IMR-90 (cell line): ENCODE results near the gene SETD2. TPM values are rescaled to one million over a fixed set of nuclear protein-coding genes. Genes with fewer than 3 reads are reported as not detected.

Experiments used
- ATAC-seq: fragments of 200-7000 bp; cut with Tn5 transposase; 2 replicates; pipeline ENCODE4 v1.9.1; 2020; ENCODE audit warnings: low read depth, mild to moderate bottlenecking, moderate library complexity
- BruUV-seq: library from RNA; stranded (reverse); fragments of 400-500 nt; replicated peaks from 2 replicates; lab custom pipeline; 2021; lab: Mats Ljungman, UMichigan
- CTCF ChIA-PET: fragments of 300-600 bp; formaldehyde crosslinking; extraction: SDS; loops from one replicate; lab custom pipeline; 2021; ENCODE audit warnings: antibody characterized with exemption; lab: Yijun Ruan, JAX
- POLR2A ChIA-PET: fragments of 300-600 bp; sonication (Branson Sonifier 250); formaldehyde crosslinking; loops from one replicate; lab custom pipeline; 2022; ENCODE audit warnings: antibody characterized with exemption; ENCODE audit not compliant: unreplicated experiment; lab: Charles Lee
- DNase-seq: peaks from one replicate; pipeline ENCODE4 v3.0.0; 2013
- H2AFZ ChIP-seq: replicated peaks from 2 replicates; pipeline ENCODE3; 2013; ENCODE audit warnings: low read length, mild to moderate bottlenecking; ENCODE audit not compliant: poor library complexity
- H2AK5ac ChIP-seq: 2 replicates; pipeline ENCODE4 v1.6.1; 2013; ENCODE audit warnings: low read depth, low read length, inconsistent platforms
- H2AK9ac ChIP-seq: replicated peaks from 2 replicates; pipeline ENCODE3; 2013; ENCODE audit warnings: mild to moderate bottlenecking, low read depth, low read length, moderate library complexity; ENCODE audit not compliant: poor library complexity
- H2BK120ac ChIP-seq: 2 replicates; pipeline ENCODE4 v1.6.1; 2013; ENCODE audit warnings: low read depth, low read length, inconsistent platforms
- H2BK15ac ChIP-seq: 3 replicates; pipeline ENCODE4 v1.6.1; 2013; ENCODE audit warnings: low read depth, low read length, inconsistent platforms
- H2BK20ac ChIP-seq: 2 replicates; pipeline ENCODE4 v1.6.1; 2013; ENCODE audit warnings: low read depth, mild to moderate bottlenecking, inconsistent platforms, low read length, moderate library complexity
- H2BK5ac ChIP-seq: 2 replicates; pipeline ENCODE4 v1.6.1; 2013; ENCODE audit warnings: mild to moderate bottlenecking, low read depth, low read length, inconsistent platforms; ENCODE audit not compliant: poor library complexity, severe bottlenecking
- H3K14ac ChIP-seq: replicated peaks from 2 replicates; pipeline ENCODE4 v1.6.1; 2013; ENCODE audit warnings: low read depth, low read length, inconsistent platforms
- H3K18ac ChIP-seq: 2 replicates; pipeline ENCODE4 v1.6.1; 2013; ENCODE audit warnings: low read depth, low read length, control low read depth
- H3K23ac ChIP-seq: 2 replicates; pipeline ENCODE4 v1.6.1; 2013; ENCODE audit warnings: low read depth, low read length, inconsistent platforms
- H3K27ac ChIP-seq: 2 replicates; pipeline ENCODE4 v1.5.1; 2013; ENCODE audit warnings: mild to moderate bottlenecking, control low read depth, low read length; ENCODE audit not compliant: insufficient read depth
- H3K27me3 ChIP-seq: 2 replicates; pipeline ENCODE4 v1.6.1; 2013; ENCODE audit warnings: low read length; ENCODE audit not compliant: control insufficient read depth, insufficient read depth
- H3K36me3 ChIP-seq: 2 replicates; pipeline ENCODE4 v1.6.1; 2013; ENCODE audit warnings: low read length, mixed read lengths; ENCODE audit not compliant: control insufficient read depth, insufficient read depth
- H3K4ac ChIP-seq: 2 replicates; pipeline ENCODE4 v1.6.1; 2013; ENCODE audit warnings: low read depth, low read length, inconsistent platforms
- H3K4me1 ChIP-seq: 2 replicates; pipeline ENCODE4 v1.6.1; 2013; ENCODE audit warnings: low read length, mixed read lengths; ENCODE audit not compliant: control insufficient read depth, insufficient read depth
- H3K4me2 ChIP-seq: 2 replicates; pipeline ENCODE4 v1.6.1; 2013; ENCODE audit warnings: low read depth, mild to moderate bottlenecking, control low read depth, low read length, moderate library complexity
- H3K4me3 ChIP-seq: 2 replicates; pipeline ENCODE4 v1.5.1; 2013; ENCODE audit warnings: low read depth, mild to moderate bottlenecking, control low read depth, low read length, moderate library complexity; ENCODE audit not compliant: insufficient read depth
- H3K56ac ChIP-seq: 2 replicates; pipeline ENCODE4 v1.6.1; 2013; ENCODE audit warnings: low read length, inconsistent platforms; ENCODE audit not compliant: insufficient read depth; ENCODE audit errors: extremely low read depth
- H3K79me1 ChIP-seq, 2 experiments: 2 replicates each; pipeline ENCODE4 v1.6.1; 2013; ENCODE audit warnings: low read length in 2 of 2, inconsistent platforms in 1 of 2, low read depth in 1 of 2
- H3K9ac ChIP-seq: 2 replicates; pipeline ENCODE4 v1.6.1; 2013; ENCODE audit warnings: low read depth, low read length, control low read depth
- H3K9me1 ChIP-seq: 2 replicates; pipeline ENCODE4 v1.6.1; 2013; ENCODE audit warnings: low read length, inconsistent platforms; ENCODE audit not compliant: insufficient read depth
- H3K9me3 ChIP-seq: 2 replicates; pipeline ENCODE4 v1.6.1; 2013; ENCODE audit warnings: low read length; ENCODE audit not compliant: control insufficient read depth, insufficient read depth
- H4K20me1 ChIP-seq: 2 replicates; pipeline ENCODE4 v1.6.1; 2013; ENCODE audit warnings: low read length, inconsistent platforms; ENCODE audit not compliant: insufficient read depth
- H4K5ac ChIP-seq: 2 replicates; pipeline ENCODE4 v1.6.1; 2013; ENCODE audit warnings: mild to moderate bottlenecking, low read depth, low read length, control low read depth
- H4K8ac ChIP-seq, 2 experiments: 2 replicates each; pipeline ENCODE4 v1.6.1; 2013; ENCODE audit warnings: low read depth in 2 of 2, low read length in 2 of 2, control low read depth in 1 of 2, inconsistent platforms in 1 of 2
- H4K91ac ChIP-seq: 2 replicates; pipeline ENCODE4 v1.6.1; 2013; ENCODE audit warnings: low read depth, low read length, inconsistent platforms; ENCODE audit not compliant: insufficient read depth
- BHLHE40 ChIP-seq: fragments of 150-350 bp; IDR thresholded peaks from 2 replicates; pipeline ENCODE4 v1.6.1; 2016; ENCODE audit warnings: mild to moderate bottlenecking, low read depth, low read length
- CEBPB ChIP-seq: IDR thresholded peaks from 2 replicates; pipeline ENCODE4 v1.6.1; 2012; ENCODE audit warnings: low read depth, low read length, improper control_type of control experiment
- CHD1 ChIP-seq: IDR thresholded peaks from 2 replicates; pipeline ENCODE4 v1.6.1; 2012; ENCODE audit warnings: low read depth, low read length, improper control_type of control experiment
- FOS ChIP-seq: fragments of 150-350 bp; IDR thresholded peaks from 2 replicates; pipeline ENCODE4 v1.6.1; 2016; ENCODE audit warnings: low read depth, low read length
- MAFK ChIP-seq: IDR thresholded peaks from 2 replicates; pipeline ENCODE4 v1.6.1; 2012; ENCODE audit warnings: low read depth, low read length, improper control_type of control experiment
- MAZ ChIP-seq: IDR thresholded peaks from 2 replicates; pipeline ENCODE4 v1.6.1; 2012; ENCODE audit warnings: low read depth, mild to moderate bottlenecking, low read length, improper control_type of control experiment, moderate library complexity, borderline replicate concordance
- MXI1 ChIP-seq: IDR thresholded peaks from 2 replicates; pipeline ENCODE4 v1.6.1; 2012; ENCODE audit warnings: low read depth, mild to moderate bottlenecking, low read length, moderate library complexity, borderline replicate concordance
- NFE2L2 ChIP-seq: fragments of 150-350 bp; IDR thresholded peaks from 2 replicates; pipeline ENCODE4 v1.6.1; 2016; ENCODE audit warnings: low read depth, mild to moderate bottlenecking, low read length
- POLR2A ChIP-seq: IDR thresholded peaks from 2 replicates; pipeline ENCODE4 v1.6.1; 2012; ENCODE audit warnings: mild to moderate bottlenecking, low read depth, low read length
- RAD21 ChIP-seq: IDR thresholded peaks from 2 replicates; pipeline ENCODE4 v1.6.1; 2012; ENCODE audit warnings: low read length, improper control_type of control experiment
- RFX5 ChIP-seq: IDR thresholded peaks from 2 replicates; pipeline ENCODE4 v1.8.0; 2012; ENCODE audit warnings: low read depth, mild to moderate bottlenecking, low read length, moderate library complexity
- SMC3 ChIP-seq: fragments of 150-350 bp; IDR thresholded peaks from 2 replicates; pipeline ENCODE4 v1.6.1; 2016; ENCODE audit warnings: low read depth, mild to moderate bottlenecking, antibody characterized with exemption, low read length, moderate library complexity
- WGBS, 2 experiments: methylation state at CpG; one replicate each; pipeline versions ENCODE4 v1.1.5 to v1.1.7; 2013; ENCODE audit warnings: missing lambda C conversion rate in 2 of 2; ENCODE audit not compliant: insufficient read length in 1 of 2; ENCODE audit errors: extremely low coverage in 2 of 2; 5-methylcytosine and 5-hydroxymethylcytosine counted together
- dilution Hi-C: fragments of 300-500 bp; cut with HindIII; formaldehyde crosslinking; loops from one replicate; pipeline ENCODE4 v1.14.3; 2018; ENCODE audit warnings: low sequenced_read_pairs; ENCODE audit not compliant: unreplicated experiment
- in situ Hi-C: fragments of 300-500 bp; cut with MboI; formaldehyde crosslinking; loops from 3 replicates; pipeline ENCODE4 v1.14.3; 2019; ENCODE audit warnings: low sequenced_read_pairs, inconsistent platforms, mixed read lengths
- intact Hi-C: fragments of 100-400 bp; cut with micrococcal nuclease; formaldehyde crosslinking; loops from 2 replicates; pipeline ENCODE4 v1.10.0; 2022
- polyA plus RNA-seq, 3 experiments: library from polyadenylated mRNA; depleted of rRNA; stranded (reverse); fragments of >200 nt; gene quantifications; 2 replicates each; pipeline ENCODE4 v1.2.3, GENCODE V29; 2012; ENCODE audit warnings: low replicate concordance in 1 of 3
- total RNA-seq: library from RNA; depleted of rRNA; stranded (reverse); fragments of >200 nt; gene quantifications from 2 replicates; pipeline ENCODE4 v1.2.3, GENCODE V29; 2012
- TF ChIP-seq, protein P1 (sequence below): conservative IDR thresholded peaks from 2 replicates; pipeline ENCODE4 v1.5.1; 2012; ENCODE audit warnings: mild to moderate bottlenecking, low read depth, low read length, improper control_type of control experiment

The SETD2 gene
- total and polyA plus RNA-seq, 2 of the 4 experiments (the other 2 are of a cell fraction) = 18.3 to 20.1 TPM

DNA sequence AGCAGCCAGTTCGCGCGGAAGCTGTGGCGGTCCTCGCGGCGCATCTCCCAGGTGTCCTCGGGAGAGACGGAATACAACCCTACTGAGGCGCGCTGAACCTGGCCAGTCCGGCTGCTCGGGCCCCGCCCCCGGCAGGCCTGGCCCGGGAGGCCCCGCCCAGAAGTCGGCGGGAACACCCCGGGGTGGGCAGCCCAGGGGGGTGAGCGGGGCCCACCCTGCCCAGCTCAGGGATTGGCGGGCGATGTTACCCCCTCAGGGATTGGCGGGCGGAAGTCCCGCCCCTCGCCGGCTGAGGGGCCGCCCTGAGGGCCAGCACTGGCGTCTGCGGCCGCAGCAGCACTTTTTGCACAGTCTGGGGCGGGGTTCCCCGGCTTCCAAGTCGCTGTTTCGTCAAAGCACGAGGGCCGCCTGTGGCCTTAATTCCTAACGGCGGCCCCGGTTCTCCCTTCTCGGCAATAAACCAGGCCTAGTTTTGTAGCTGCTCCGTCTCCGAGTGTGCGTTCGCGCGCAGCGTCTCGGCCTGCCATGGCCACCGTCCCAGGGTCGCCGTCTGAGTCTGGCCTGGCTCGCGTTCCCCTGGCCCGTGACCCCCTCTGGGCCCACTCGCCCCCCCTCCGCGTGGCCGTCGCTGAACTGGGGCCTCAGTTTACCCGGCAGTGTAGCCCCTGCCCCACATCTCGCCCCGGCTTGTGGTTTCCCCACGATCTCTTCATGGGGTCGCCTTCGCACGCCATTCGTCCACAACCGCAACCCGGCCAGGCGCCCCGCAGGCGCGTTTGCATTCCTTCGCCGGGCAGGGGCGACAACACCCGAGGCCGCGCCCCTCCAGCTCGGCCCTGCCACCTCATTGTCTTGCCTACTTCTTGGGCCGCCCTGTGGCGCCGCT is 154.4 kb downstream of the SETD2 start (continued):
- TF ChIP-seq SMC3 (no peak), BHLHE40 (peak; percentile 20; the same call in 1 of the 2 replicates), RAD21 (peak; percentile 11; the same call in 1 of the 2 replicates)

DNA sequence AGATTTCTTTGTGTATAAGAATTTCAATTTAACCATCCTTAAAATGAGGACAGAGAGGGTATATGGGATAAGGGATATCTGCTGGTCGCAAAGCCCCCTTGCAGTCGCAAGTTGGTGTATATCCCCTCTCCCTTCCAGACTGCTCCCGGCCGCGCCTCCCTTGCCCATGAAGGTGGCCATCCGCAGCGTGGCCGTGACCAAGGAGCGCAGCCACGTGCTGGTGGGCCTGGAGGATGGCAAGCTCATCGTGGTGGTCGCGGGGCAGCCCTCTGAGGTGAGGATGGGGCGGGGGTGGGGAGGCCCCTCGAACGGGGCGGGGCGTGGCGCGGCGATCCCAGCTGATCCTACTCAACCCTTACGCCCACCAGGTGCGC is 155.1 kb downstream of the SETD2 start:
- H3K9me1 ChIP-seq = peaks cover 19% of the 10 kb centered on the region
- peak overlapping the region; percentile 82 for H2AK5ac ChIP-seq
- H3K27me3 ChIP-seq = no peaks in the 10 kb centered on the region
- H3K27ac ChIP-seq = no peak overlapping the region; the same call in 1 of the 2 replicates
- peak overlapping the region; percentile 71 for H3K4ac ChIP-seq
- WGBS, 2 experiments = no CpG with 5 or more reads among the region's 23 CpGs
- no peak for DNase-seq
- no peak for ATAC-seq
- peak overlapping the region; percentile 62 for H2BK120ac ChIP-seq
- in situ Hi-C loops = no loop called here
- peak overlapping the region; percentile 56; the same call in 1 of the 2 replicates for H4K91ac ChIP-seq
- peaks cover 6% of the 10 kb centered on the region; the same call in 1 of the 2 replicates for H3K36me3 ChIP-seq
- H4K8ac ChIP-seq = peak overlapping the region; percentile 85 to 93; a peak in 3 of 4 replicates
- dilution Hi-C loops = no loop called here
- peak overlapping the region; percentile 68 for H3K4me2 ChIP-seq
- no peak overlapping the region for H2BK15ac ChIP-seq
- intact Hi-C loops = no loop called here
- no peaks in the 10 kb centered on the region for H3K9me3 ChIP-seq
- no peak overlapping the region for H3K18ac ChIP-seq
- POLR2A ChIA-PET = interaction anchor here (0.6 kb wide), 1 partner anchor 525 kb away, joined by 4 read pairs; no protein-coding TSS in a partner anchor
- no peak overlapping the region for H3K23ac ChIP-seq
- no TSS peak for BruUV-seq
- H3K56ac ChIP-seq = no peak overlapping the region
- H2BK20ac ChIP-seq = no peak overlapping the region
- peak overlapping the region; percentile 53 for H3K4me3 ChIP-seq
- H2AK9ac ChIP-seq = peak overlapping the region; percentile 74
- H3K79me1 ChIP-seq = peaks cover 0 to 12% of the 10 kb centered on the region in 2 experiments; a peak in 1 of 4 replicates
- H2BK5ac ChIP-seq = no peak overlapping the region
- peak overlapping the region; percentile 45; the same call in 1 of the 2 replicates for H3K14ac ChIP-seq
- H2AFZ ChIP-seq = peak overlapping the region; percentile 98
- H3K9ac ChIP-seq = peak overlapping the region; percentile 29
- no peaks in the 10 kb centered on the region; the same call in 1 of the 2 replicates for H4K20me1 ChIP-seq
- CTCF ChIA-PET = no interaction called here
- peaks cover 8% of the 10 kb centered on the region for H3K4me1 ChIP-seq
- peak overlapping the region; percentile 54; the same call in 1 of the 2 replicates for H4K5ac ChIP-seq
- TF ChIP-seq, protein P1, sequence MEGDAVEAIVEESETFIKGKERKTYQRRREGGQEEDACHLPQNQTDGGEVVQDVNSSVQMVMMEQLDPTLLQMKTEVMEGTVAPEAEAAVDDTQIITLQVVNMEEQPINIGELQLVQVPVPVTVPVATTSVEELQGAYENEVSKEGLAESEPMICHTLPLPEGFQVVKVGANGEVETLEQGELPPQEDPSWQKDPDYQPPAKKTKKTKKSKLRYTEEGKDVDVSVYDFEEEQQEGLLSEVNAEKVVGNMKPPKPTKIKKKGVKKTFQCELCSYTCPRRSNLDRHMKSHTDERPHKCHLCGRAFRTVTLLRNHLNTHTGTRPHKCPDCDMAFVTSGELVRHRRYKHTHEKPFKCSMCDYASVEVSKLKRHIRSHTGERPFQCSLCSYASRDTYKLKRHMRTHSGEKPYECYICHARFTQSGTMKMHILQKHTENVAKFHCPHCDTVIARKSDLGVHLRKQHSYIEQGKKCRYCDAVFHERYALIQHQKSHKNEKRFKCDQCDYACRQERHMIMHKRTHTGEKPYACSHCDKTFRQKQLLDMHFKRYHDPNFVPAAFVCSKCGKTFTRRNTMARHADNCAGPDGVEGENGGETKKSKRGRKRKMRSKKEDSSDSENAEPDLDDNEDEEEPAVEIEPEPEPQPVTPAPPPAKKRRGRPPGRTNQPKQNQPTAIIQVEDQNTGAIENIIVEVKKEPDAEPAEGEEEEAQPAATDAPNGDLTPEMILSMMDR = no peak
- TF ChIP-seq RAD21 (no peak), FOS (no peak), MAFK (no peak), POLR2A (no peak), MXI1 (no peak), CHD1 (no peak), MAZ (no peak), CEBPB (no peak), NFE2L2 (no peak), RFX5 (no peak), SMC3 (no peak)
